H1 (cell line): ENCODE results near the gene MIER2. TPM values are rescaled to one million over a fixed set of nuclear protein-coding genes. Genes with fewer than 3 reads are reported as not detected.

Experiments
- CTCF ChIA-PET: fragments of 300-600 bp; sonication (Branson Sonifier 250); formaldehyde crosslinking; loops from one replicate; lab custom pipeline; 2021; ENCODE audit not compliant: partially characterized antibody; lab: Charles Lee
- POLR2A ChIA-PET: fragments of 300-600 bp; sonication (Branson Sonifier 250); formaldehyde crosslinking; loops from one replicate; lab custom pipeline; 2021; ENCODE audit warnings: inconsistent platforms; ENCODE audit not compliant: partially characterized antibody; lab: Charles Lee
- DNase-seq, 2 experiments: peaks; one replicate each; pipeline versions ENCODE4 v3.0.0 to v3.0.0-alpha.2; 2010 to 2022; ENCODE audit warnings: low spot score in 2 of 2, low read depth in 1 of 2, mixed read lengths in 1 of 2
- FAIRE-seq: peaks from 2 replicates; lab custom pipeline; 2011; peaks lifted over from hg19 to GRCh38; lab: Jason Lieb, UNC
- H2AFZ ChIP-seq: 2 replicates; pipeline ENCODE4 v1.8.1; 2012; ENCODE audit warnings: low read length, inconsistent platforms
- H2AK5ac ChIP-seq: 2 replicates; pipeline ENCODE4 v1.6.1; 2013; ENCODE audit warnings: low read depth, low read length
- H2BK120ac ChIP-seq: replicated peaks from 2 replicates; pipeline ENCODE3; 2013; ENCODE audit warnings: low read depth, low read length, inconsistent platforms
- H2BK12ac ChIP-seq: 2 replicates; pipeline ENCODE4 v1.6.1; 2013; ENCODE audit warnings: low read depth, low read length
- H2BK15ac ChIP-seq: 2 replicates; pipeline ENCODE4 v1.6.1; 2013; ENCODE audit warnings: low read length
- H2BK20ac ChIP-seq: 2 replicates; pipeline ENCODE4 v1.6.1; 2013; ENCODE audit warnings: low read length
- H2BK5ac ChIP-seq: 2 replicates; pipeline ENCODE4 v1.6.1; 2013; ENCODE audit warnings: low read depth, low read length
- H3K14ac ChIP-seq: 2 replicates; pipeline ENCODE4 v1.6.1; 2013; ENCODE audit warnings: inconsistent platforms; ENCODE audit not compliant: insufficient read length
- H3K18ac ChIP-seq: 2 replicates; pipeline ENCODE4 v1.6.1; 2013; ENCODE audit warnings: low read length; ENCODE audit errors: extremely low read depth
- H3K23ac ChIP-seq: 2 replicates; pipeline ENCODE4 v1.6.1; 2013; ENCODE audit warnings: inconsistent platforms; ENCODE audit not compliant: insufficient read length
- H3K23me2 ChIP-seq: 2 replicates; pipeline ENCODE4 v1.6.1; 2013; ENCODE audit warnings: low read depth, low read length
- H3K27ac ChIP-seq: 2 replicates; pipeline ENCODE4 v1.6.1; 2011; ENCODE audit warnings: low read depth, low read length, inconsistent platforms
- H3K27me3 ChIP-seq, 4 experiments: replicated peaks in 1 of 4; 1 replicate in 1 of 4; 2 replicates in 3 of 4; pipeline versions ENCODE4 v1.6.1 to v1.8.1; 2011 to 2013; ENCODE audit warnings: low read length in 3 of 4, mild to moderate bottlenecking in 3 of 4, inconsistent platforms in 2 of 4, mixed read lengths in 2 of 4, moderate library complexity in 1 of 4; ENCODE audit not compliant: control insufficient read depth in 3 of 4, insufficient read depth in 3 of 4; ENCODE audit errors: extremely low read depth in 1 of 4
- H3K36me3 ChIP-seq, 4 experiments: 2 replicates each; pipeline versions ENCODE4 v1.6.1 to v1.8.1; 2011 to 2013; ENCODE audit warnings: mild to moderate bottlenecking in 4 of 4, low read length in 3 of 4, moderate library complexity in 2 of 4, control low read depth in 1 of 4, inconsistent platforms in 1 of 4; ENCODE audit not compliant: insufficient read depth in 4 of 4, control insufficient read depth in 2 of 4
- H3K4ac ChIP-seq: replicated peaks from 2 replicates; pipeline ENCODE3; 2013; ENCODE audit warnings: low read length, low read depth, mixed read lengths, inconsistent platforms; ENCODE audit not compliant: insufficient read length
- H3K4me1 ChIP-seq, 4 experiments: replicated peaks in 1 of 4; 1 replicate in 1 of 4; 2 replicates in 3 of 4; pipeline versions ENCODE4 v1.6.1 to v1.8.1; 2011 to 2013; ENCODE audit warnings: low read length in 3 of 4, inconsistent platforms in 2 of 4, mixed read lengths in 1 of 4; ENCODE audit not compliant: insufficient read depth in 4 of 4, control insufficient read depth in 3 of 4
- H3K4me2 ChIP-seq, 2 experiments: 2 replicates each; pipeline versions ENCODE4 v1.6.1 to v1.8.1; 2011 to 2013; ENCODE audit warnings: low read depth in 2 of 2, low read length in 2 of 2, control low read depth in 1 of 2, inconsistent platforms in 1 of 2, mild to moderate bottlenecking in 1 of 2; ENCODE audit not compliant: insufficient read depth in 1 of 2
- H3K4me3 ChIP-seq, 4 experiments: fragments of 200-600, 300-600 bp in 1 of 4; sonication (generic), shearing (Covaris generic), sonication (Bioruptor Twin) in 1 of 4; 2 replicates each; pipeline versions ENCODE4 v1.5.1 to v1.8.1; 2011 to 2016; ENCODE audit warnings: low read length in 4 of 4, low read depth in 3 of 4, control low read depth in 2 of 4, inconsistent platforms in 2 of 4, mild to moderate bottlenecking in 2 of 4, mixed read lengths in 1 of 4, moderate library complexity in 1 of 4; ENCODE audit not compliant: insufficient read depth in 2 of 4; ENCODE audit errors: extremely low read depth in 1 of 4
- H3K56ac ChIP-seq: replicated peaks from 2 replicates; pipeline ENCODE3; 2013; ENCODE audit warnings: low read depth, mild to moderate bottlenecking, mixed read lengths, low read length, inconsistent platforms; ENCODE audit not compliant: insufficient read length
- H3K79me1 ChIP-seq: 2 replicates; pipeline ENCODE4 v1.6.1; 2013; ENCODE audit warnings: low read depth, low read length, control low read depth
- H3K79me2 ChIP-seq, 2 experiments: 2 replicates each; pipeline versions ENCODE4 v1.6.1 to v1.8.1; 2012 to 2013; ENCODE audit warnings: low read length in 2 of 2, mild to moderate bottlenecking in 2 of 2, inconsistent platforms in 1 of 2; ENCODE audit not compliant: insufficient read depth in 2 of 2, control insufficient read depth in 1 of 2
- H3K9ac ChIP-seq, 4 experiments: replicated peaks in 1 of 4; 1 replicate in 1 of 4; 2 replicates in 3 of 4; pipeline versions ENCODE4 v1.6.1 to v1.8.1; 2011 to 2013; ENCODE audit warnings: low read depth in 3 of 4, low read length in 3 of 4, control low read depth in 2 of 4, mild to moderate bottlenecking in 2 of 4, moderate library complexity in 2 of 4, inconsistent platforms in 1 of 4; ENCODE audit errors: extremely low read depth in 1 of 4
- H3K9me3 ChIP-seq, 2 experiments: 2 replicates each; pipeline versions ENCODE4 v1.6.1 to v1.8.1; 2012 to 2013; ENCODE audit warnings: mild to moderate bottlenecking in 2 of 2, moderate library complexity in 2 of 2, control low read depth in 1 of 2, inconsistent platforms in 1 of 2, low read depth in 1 of 2, low read length in 1 of 2, mixed read lengths in 1 of 2; ENCODE audit not compliant: insufficient read depth in 2 of 2
- H4K20me1 ChIP-seq, 2 experiments: replicated peaks in 1 of 2; 2 replicates each; pipeline versions ENCODE3 to v1.8.1; 2011 to 2013; ENCODE audit warnings: inconsistent platforms in 2 of 2, low read length in 2 of 2, mild to moderate bottlenecking in 1 of 2; ENCODE audit not compliant: insufficient read depth in 2 of 2, control insufficient read depth in 1 of 2
- H4K5ac ChIP-seq: 2 replicates; pipeline ENCODE4 v1.6.1; 2013; ENCODE audit warnings: low read length, low read depth, mixed read lengths, inconsistent platforms; ENCODE audit not compliant: insufficient read length
- H4K8ac ChIP-seq: 2 replicates; pipeline ENCODE4 v1.8.0; 2013; ENCODE audit warnings: mild to moderate bottlenecking, moderate library complexity, low read length, inconsistent platforms; ENCODE audit not compliant: insufficient read depth; ENCODE audit errors: extremely low read depth
- H4K91ac ChIP-seq: replicated peaks from 2 replicates; pipeline ENCODE3; 2013; ENCODE audit warnings: low read length, mixed read lengths, inconsistent platforms; ENCODE audit not compliant: insufficient read length
- CREB1 ChIP-seq: IDR thresholded peaks from 2 replicates; pipeline ENCODE4 v1.6.1; 2012; ENCODE audit warnings: inconsistent platforms
- KDM4A ChIP-seq: IDR thresholded peaks from one replicate; pipeline ENCODE4 v1.7.1; 2012; ENCODE audit warnings: low read depth, mild to moderate bottlenecking, moderate library complexity, low read length, inconsistent platforms; ENCODE audit not compliant: severe bottlenecking
- MAFK ChIP-seq: IDR thresholded peaks from 2 replicates; pipeline ENCODE4 v1.6.1; 2012; ENCODE audit warnings: low read depth, mild to moderate bottlenecking, improper control_type of control experiment, low read length
- PHF8 ChIP-seq: fragments of 200-600 bp; sonication (generic); conservative IDR thresholded peaks from 2 replicates; pipeline ENCODE4 v1.7.1; 2012; ENCODE audit warnings: low read depth, mild to moderate bottlenecking, inconsistent platforms, low read length, moderate library complexity
- RXRA ChIP-seq: IDR thresholded peaks from 2 replicates; pipeline ENCODE4 v1.6.1; 2011; ENCODE audit warnings: low read depth, mild to moderate bottlenecking, low read length, moderate library complexity; ENCODE audit not compliant: insufficient read depth
- SAP30 ChIP-seq: fragments of 300-600 bp; sonication (generic); IDR thresholded peaks from 2 replicates; pipeline ENCODE4 v1.7.1; 2012; ENCODE audit warnings: low read length, moderate library complexity, mild to moderate bottlenecking, inconsistent platforms; ENCODE audit not compliant: insufficient read depth, insufficient replicate concordance
- SIN3A ChIP-seq, 2 experiments: IDR thresholded peaks in 1 of 2; conservative IDR thresholded peaks in 1 of 2; 2 replicates each; pipeline ENCODE4 v1.6.1; 2011 to 2012; ENCODE audit warnings: low read length in 2 of 2, improper control_type of control experiment in 1 of 2, low read depth in 1 of 2, mild to moderate bottlenecking in 1 of 2
- SP1 ChIP-seq: IDR thresholded peaks from 2 replicates; pipeline ENCODE4 v1.6.1; 2011; ENCODE audit warnings: low read depth, low read length
- SRF ChIP-seq: IDR thresholded peaks from 2 replicates; pipeline ENCODE4 v1.6.1; 2011; ENCODE audit warnings: mild to moderate bottlenecking, low read depth, low read length, moderate library complexity
- SUZ12 ChIP-seq: fragments of 200-600 bp; sonication (generic); IDR thresholded peaks from 2 replicates; pipeline ENCODE4 v1.6.1; 2012; ENCODE audit warnings: mild to moderate bottlenecking, inconsistent platforms, low read length, moderate library complexity, mixed read lengths
- ZNF274 ChIP-seq: IDR thresholded peaks from 2 replicates; pipeline ENCODE4 v1.7.0; 2012; ENCODE audit warnings: low read length, borderline replicate concordance; ENCODE audit errors: extremely low read depth
- WGBS, 2 experiments: shearing (Covaris generic) in 1 of 2; methylation state at CpG; one replicate each; pipeline versions ENCODE4 v1.1.6 to v1.1.7; 2013 to 2015; ENCODE audit warnings: low lambda C conversion rate in 2 of 2, mixed read lengths in 2 of 2, inconsistent platforms in 1 of 2, low coverage in 1 of 2, missing lambda C conversion rate in 1 of 2; ENCODE audit not compliant: insufficient replicate concordance in 2 of 2, insufficient coverage in 1 of 2, insufficient read length in 1 of 2; ENCODE audit errors: extremely low coverage in 1 of 2, missing lambda C conversion rate in 1 of 2; 5-methylcytosine and 5-hydroxymethylcytosine counted together
- polyA plus RNA-seq, 7 experiments: library from polyadenylated mRNA; depleted of rRNA in 3 of 7; stranded (reverse) in 5 of 7; unstranded in 2 of 7; fragments of >200 nt in 5 of 7; fragments of 200-250 nt in 2 of 7; gene quantifications; 1 replicate in 5 of 7; 2 replicates in 1 of 7; 4 replicates in 1 of 7; pipeline versions ENCODE4 v1.2.1 to v1.2.3, GENCODE V29; 2011 to 2013; ENCODE audit warnings: missing spikeins in 2 of 7, mixed read lengths in 2 of 7
- total RNA-seq: library from RNA; stranded (reverse); fragmentation: NEBNext Ultra II Directional; extraction: Animal tissue kit (Norgen Biotek cat#: 25700); gene quantifications from 2 replicates; pipeline ENCODE4 v1.2.1, GENCODE V29; 2021

Gene MIER2
- total and polyA plus RNA-seq, 2 of the 8 experiments (the other 6 are each of a cell fraction or from before 2014, with no cell fraction given): 30.3 to 48.3 TPM

DNA sequence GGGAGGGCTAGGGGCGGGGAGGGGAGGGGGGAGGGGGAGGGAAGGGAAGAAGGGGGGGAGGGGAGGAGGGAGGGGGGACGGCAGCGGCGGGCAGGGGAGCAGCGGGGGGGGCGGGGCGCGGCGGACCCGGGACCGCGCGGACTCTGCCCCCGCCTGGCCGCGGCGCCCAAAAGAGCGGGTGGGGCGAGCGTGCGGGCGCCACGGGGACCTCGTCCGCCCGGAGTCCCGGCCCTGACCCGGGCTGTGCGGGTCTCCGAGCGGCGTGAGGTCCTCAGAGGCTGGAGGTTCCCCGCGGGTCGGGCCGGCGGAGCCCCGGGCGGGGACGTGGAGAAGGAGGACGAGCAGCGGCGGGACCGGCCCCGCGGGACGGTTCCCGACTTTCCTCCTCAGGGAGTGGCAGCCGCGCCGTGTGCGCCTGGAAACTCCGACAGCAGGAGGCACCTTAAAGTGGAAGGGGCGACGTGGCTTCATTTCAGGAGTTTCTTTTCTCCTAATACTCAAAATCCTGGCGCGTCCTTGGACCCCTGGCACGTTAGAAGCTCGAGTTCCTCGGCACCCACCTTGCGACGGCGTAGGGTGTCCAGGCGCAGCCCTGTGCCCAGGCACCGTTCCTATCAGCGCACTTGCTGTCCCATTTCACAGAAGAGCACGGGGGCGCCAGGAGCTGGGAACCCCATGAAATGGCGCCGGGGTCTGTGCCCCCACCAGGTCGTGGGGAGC is 52.9 kb downstream of the MIER2 start:
- ChIA-PET POLR2A (interaction anchor here (1.8 to 5.6 kb wide), 5 partner anchors 10 to 25 kb away, joined by 7 to 38 read pairs (median 9); no protein-coding TSS in a partner anchor), CTCF (no interaction called here)
- H2AK5ac ChIP-seq: 0 out of 2 replicates have a peak overlapping the region, but pooled peaks have one; percentile 93
- peak overlapping the region; percentile 35; the same call in 1 of the 2 replicates for H2BK5ac ChIP-seq
- H3K4me2 ChIP-seq: 0 out of 4 replicates have a peak overlapping the region, but pooled peaks of 1 of the 2 experiments have one; percentile 49
- FAIRE-seq: no peak
- H3K9me3 ChIP-seq: peaks cover 0 to 13% of the 10 kb centered on the region in 2 experiments; a peak in 1 of 4 replicates
- no peaks in the 10 kb centered on the region for H4K20me1 ChIP-seq
- H2BK120ac ChIP-seq: no peak overlapping the region
- H3K18ac ChIP-seq: peak overlapping the region; percentile 48; the same call in 1 of the 2 replicates
- peak overlapping the region; percentile 72 for H2BK20ac ChIP-seq
- peaks cover 0 to 22% of the 10 kb centered on the region in 2 experiments; a peak in 3 of 4 replicates for H3K79me2 ChIP-seq
- H2BK12ac ChIP-seq: peak overlapping the region; percentile 87; the same call in 1 of the 2 replicates
- H4K91ac ChIP-seq: peak overlapping the region; percentile 95
- H3K4me1 ChIP-seq: peaks cover 7 to 31% (median 25%) of the 10 kb centered on the region in 4 experiments
- H3K27me3 ChIP-seq: peaks cover 0 to 16% (median 8%) of the 10 kb centered on the region in 4 experiments; a peak in 3 of 7 replicates
- no peak overlapping the region for H3K56ac ChIP-seq
- peak overlapping the region; percentile 45; the same call in 1 of the 2 replicates for H4K8ac ChIP-seq
- H3K4me3 ChIP-seq: no peak overlapping the region; a peak in 1 of 8 replicates
- no peak overlapping the region for H2AFZ ChIP-seq
- no peak overlapping the region for H2BK15ac ChIP-seq
- peaks cover 3% of the 10 kb centered on the region; the same call in 1 of the 2 replicates for H3K79me1 ChIP-seq
- no peak overlapping the region for H4K5ac ChIP-seq
- no peak overlapping the region for H3K4ac ChIP-seq
- no peak overlapping the region for H3K27ac ChIP-seq
- H3K14ac ChIP-seq: no peak overlapping the region
- H3K36me3 ChIP-seq: peaks cover 0 to 7% (median 2%) of the 10 kb centered on the region in 4 experiments; a peak in 3 of 8 replicates
- DNase-seq: no peak
- no peak overlapping the region for H3K9ac ChIP-seq
- H3K23ac ChIP-seq: no peak overlapping the region
- WGBS, 2 experiments: 86% methylated on average over 19 of the region's 71 CpGs; no CpG with 5 or more reads in 1 of the 2 experiments
- H3K23me2 ChIP-seq: peaks cover 2% of the 10 kb centered on the region; the same call in 1 of the 2 replicates
- TF ChIP-seq RXRA (no peak), SRF (no peak), ZNF274 (no peak), SIN3A (conservative IDR thresholded peaks at IDR 0.05 in 1 of 2, IDR thresholded peaks at IDR 0.05 in 1 of 2; ENCODE audit: low read depth in 1 of 2, low read length in 2 of 2) (no peak), PHF8 (no peak), KDM4A (no peak), SUZ12 (no peak), MAFK (no peak), CREB1 (no peak), SAP30 (no peak), SP1 (no peak)
